GM19438 (cell line): ENCODE results near the gene ASB1.

Source experiments
- ATAC-seq: cut with Tn5 transposase; IDR thresholded peaks from one replicate; pipeline ENCODE4 v1.9.1; 2021; ENCODE audit warnings: low read depth; ENCODE audit not compliant: unreplicated experiment

Gene ASB1

GRCh38 chr2:238464389-238464788, 37.7 kb downstream of the ASB1 start:
- ATAC-seq = no peak

- no peak for ATAC-seq
Measured at GRCh38 chr2:238465487-238466242, 38.9 kb downstream of the ASB1 start.

DNA sequence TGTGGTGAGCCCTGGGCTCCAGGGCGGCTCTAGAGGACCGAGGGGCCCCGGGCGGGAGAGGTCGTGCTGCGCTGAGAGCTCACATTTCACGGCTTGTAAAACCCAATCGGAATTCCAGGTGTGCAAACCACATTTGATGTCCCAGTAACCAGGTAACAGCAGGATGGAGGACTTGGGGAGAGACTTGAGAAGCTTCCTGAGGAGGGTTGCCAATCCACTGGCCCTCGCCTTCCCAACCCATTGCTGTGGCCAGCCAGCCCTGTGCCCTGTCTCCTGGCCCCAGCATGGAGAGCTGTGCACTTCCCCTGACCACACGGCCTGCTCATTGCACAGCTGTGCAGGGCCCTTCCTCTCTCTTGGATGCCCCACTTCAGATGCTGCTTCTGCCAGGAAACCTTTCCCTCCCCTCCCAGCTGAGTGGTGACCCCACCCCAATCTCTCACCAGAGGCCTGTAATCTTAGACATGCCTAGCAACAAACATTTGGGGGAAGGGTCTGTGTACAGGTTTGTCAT, 39.6 kb downstream of the ASB1 start:
- no peak for ATAC-seq

- no peak for ATAC-seq
Measured at GRCh38 chr2:238467062-238467461, 40.3 kb downstream of the ASB1 start.

- ATAC-seq = no peak
Measured at GRCh38 chr2:238467792-238468191, 41.1 kb downstream of the ASB1 start.

- ATAC-seq = no peak
Measured at GRCh38 chr2:238469155-238469554, 42.4 kb downstream of the ASB1 start.

DNA sequence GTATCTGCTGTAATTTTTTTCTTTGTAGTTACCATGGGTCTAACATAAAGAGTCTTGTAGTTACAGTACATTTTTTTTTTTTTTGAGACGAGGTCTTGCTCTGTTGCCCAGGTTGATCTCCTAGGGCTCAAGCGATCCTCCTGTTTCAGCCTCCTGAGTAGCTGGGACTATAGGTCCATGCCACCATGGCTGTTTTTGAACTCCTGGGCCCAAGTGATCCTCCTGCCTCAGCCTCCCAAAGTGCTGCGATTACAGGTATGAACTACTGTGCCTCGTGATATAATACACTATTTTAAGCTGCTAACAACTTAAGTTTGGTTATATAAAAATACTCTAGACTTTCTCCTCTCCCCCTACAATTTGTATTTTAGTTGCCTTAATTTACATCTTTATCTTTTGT, 46.3 kb downstream of the ASB1 start:
- ATAC-seq = no peak

GRCh38 chr2:238473523-238473922, 46.8 kb downstream of the ASB1 start:
- ATAC-seq = no peak

DNA sequence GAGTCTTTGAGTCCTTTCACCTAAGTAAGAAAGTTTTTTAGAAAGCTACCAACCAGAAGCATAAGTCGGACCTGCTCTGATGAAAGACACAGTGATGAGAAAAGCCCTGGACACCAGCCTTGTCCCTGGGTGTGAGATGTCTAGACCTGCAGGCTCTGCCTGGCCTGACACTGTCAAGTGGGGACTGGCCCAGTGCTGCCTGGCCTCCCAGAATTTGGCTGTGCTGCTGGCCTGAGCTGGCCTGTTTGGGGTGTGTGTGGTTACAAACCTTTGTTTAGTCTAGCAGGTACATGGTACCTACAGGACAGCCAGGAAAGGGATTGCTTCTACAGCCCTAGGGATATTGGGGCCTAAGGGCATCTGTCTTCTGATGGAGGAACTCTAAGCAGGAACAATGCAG, 48.3 kb downstream of the ASB1 start:
- ATAC-seq = no peak

DNA sequence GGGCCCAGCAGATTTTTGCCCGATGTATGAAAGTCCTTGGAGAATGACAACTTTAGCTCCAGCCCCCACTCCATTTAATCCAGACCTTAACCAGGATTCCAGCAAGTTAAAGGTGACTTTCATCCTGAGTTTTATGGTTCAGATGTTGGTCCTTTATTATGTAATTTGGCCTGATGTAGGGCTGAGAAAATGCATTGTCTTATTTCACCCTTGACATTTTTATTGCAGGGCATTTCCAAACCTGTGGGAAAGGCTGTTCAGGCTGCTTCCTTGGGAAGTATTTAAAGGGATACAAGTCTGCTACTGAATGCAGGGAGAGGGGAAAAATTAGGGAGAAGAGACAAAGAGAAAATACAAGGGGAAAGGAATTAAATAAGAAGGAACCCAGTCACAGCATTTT, 48.8 kb downstream of the ASB1 start:
- no peak for ATAC-seq

DNA sequence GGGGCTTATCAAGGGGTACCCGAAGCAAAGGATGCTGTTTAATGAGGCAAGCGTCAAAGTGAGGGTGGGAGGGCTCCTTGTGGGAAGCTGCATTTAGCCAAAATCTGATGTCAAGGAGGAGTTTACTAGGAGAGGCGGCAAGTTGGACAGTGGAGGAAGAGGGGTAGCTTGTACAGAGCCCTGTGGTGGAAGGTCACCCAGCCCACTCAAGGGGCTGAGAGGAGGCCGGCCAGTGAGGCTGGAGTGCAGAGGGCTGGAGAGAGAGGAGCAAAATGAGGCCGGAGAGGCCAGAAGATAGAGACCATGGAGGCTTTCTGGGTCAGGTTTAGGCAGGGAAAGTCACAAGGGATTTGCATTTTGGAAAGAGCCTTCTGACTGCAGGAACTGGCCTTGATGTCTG, 49.5 kb downstream of the ASB1 start:
- ATAC-seq = no peak

- no peak for ATAC-seq
Measured at GRCh38 chr2:238478216-238478615, 51.5 kb downstream of the ASB1 start.

- ATAC-seq = no peak
Measured at GRCh38 chr2:238479847-238480246, 53.1 kb downstream of the ASB1 start.

DNA sequence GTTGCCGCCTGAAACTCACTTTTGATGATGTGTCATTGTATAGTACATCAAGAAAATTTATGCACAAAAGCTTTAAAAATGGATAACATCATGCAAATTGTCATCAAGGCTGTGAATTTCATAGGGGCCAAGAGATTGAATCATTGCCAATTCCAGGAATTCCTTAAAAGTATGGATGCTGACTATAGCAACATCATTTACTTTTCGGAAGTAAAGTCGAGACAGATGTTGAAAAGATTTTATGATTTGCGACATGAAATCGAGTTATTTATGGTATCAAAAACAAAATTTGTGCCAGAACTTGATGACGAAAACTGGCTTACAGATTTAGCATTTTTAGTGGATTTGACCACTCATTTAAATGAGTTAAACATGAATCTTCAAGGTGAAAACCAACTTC, 56.3 kb downstream of the ASB1 start:
- ATAC-seq = no peak

GRCh38 chr2:238483656-238484055, 56.9 kb downstream of the ASB1 start:
- no peak for ATAC-seq

DNA sequence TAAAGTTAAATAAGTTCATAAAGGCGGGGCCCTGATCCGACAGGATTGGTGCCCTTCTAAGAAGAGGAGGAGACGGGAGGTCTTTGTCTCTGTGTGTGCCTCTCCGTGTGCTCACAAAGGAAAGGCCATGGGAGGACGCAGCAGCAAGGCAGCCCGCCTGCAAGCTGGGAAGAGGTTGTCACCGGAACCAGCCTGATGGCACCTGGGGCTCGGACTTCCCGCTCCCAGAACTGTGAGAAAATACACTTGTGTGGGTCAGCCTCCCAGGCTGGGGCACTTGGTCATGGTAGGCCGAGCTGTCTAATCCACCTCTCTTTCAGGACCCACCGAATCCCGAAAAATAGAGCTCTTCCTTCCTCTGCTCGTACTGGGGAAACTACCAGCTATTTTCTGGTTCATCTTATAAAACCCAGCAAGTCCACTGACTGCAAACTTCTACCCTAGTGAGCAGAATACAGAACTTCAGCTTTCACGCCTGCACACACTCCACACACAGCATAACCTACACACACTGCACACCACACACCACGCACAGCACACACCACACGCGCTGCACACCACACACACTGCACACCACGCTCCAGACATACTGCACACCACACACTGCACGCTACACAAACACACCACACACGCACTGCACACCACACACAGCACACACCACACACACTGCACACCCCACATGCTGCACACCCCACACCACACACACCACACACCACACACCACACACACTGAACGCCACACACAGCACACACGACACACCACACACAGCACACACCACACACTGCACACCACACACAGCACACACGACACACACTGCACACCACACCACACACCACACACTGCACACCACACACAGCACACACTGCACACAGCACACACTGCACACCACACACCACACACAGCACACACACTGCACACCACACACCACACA, 58.1 kb downstream of the ASB1 start:
- no peak for ATAC-seq

GRCh38 chr2:238486123-238486848, 59.6 kb downstream of the ASB1 start:
- ATAC-seq = no peak

- ATAC-seq = no peak
Measured at GRCh38 chr2:238487134-238487533, 60.4 kb downstream of the ASB1 start.

GRCh38 chr2:238487652-238488346, 61.1 kb downstream of the ASB1 start:
- no peak for ATAC-seq

DNA sequence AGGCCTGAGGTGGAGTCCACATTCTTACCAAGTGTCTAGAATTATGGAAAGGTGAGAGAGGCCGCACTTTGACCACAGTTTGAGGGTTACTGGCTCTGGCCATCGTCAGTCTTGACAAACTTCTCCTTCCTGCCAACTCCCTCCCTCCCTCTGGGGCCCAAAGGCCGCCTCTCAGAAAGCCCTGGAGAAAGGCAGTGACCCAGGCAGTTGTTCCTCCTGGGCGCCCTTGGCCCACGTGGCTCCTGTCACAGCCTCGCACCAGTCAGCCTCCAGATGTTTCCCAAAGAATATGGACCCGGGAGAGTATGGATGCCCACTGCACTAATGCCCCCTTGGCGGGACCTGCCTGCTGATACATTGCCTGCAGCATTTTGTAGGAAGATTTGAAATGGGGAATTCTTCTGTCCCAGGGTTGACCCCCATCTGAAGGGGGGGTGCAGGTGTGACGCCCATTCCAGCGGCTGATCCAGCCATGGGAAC, 61.7 kb downstream of the ASB1 start:
- no peak for ATAC-seq
